ENCODE results near the gene JMJD8. TPM values are rescaled to one million over a fixed set of nuclear protein-coding genes. Genes with fewer than 3 reads are reported as not detected.

Gene JMJD8
- total RNA-seq, 4 donors from 2014 or later = 72.8 to 156 (median 124) TPM

- Histone ChIP-seq H3K27me3 (no peaks in the 10 kb centered on the region), H3K9me3 (no peaks in the 10 kb centered on the region), H3K4me3 (replicated peaks in 1 of 3) (peak overlapping the region in 1 of 3 donors; percentile 41), H3K4me1 (peaks cover 24 to 28% of the 10 kb centered on the region in 2 donors), H3K27ac (no peak overlapping the region), H3K36me3 (peaks cover 0 to 7% of the 10 kb centered on the region in 2 donors)
- no peak for DNase-seq
- no CpG with 5 or more reads among the region's 61 CpGs for WGBS, 2 donors
- TF ChIP-seq CTCF (IDR thresholded peaks at IDR 0.05) (no peak), POLR2A (IDR thresholded peaks at IDR 0.05) (no peak)
- intact Hi-C loops (cut with DNase I) = no loop called here
Measured at GRCh38 chr16:727291-727977, 43.3 kb upstream of the JMJD8 start.

GRCh38 chr16:726438-727290 lies 42.5 kb upstream of the JMJD8 start, which contains the start of the genes CCDC78 and HAGHL:
TSS of gene CCDC78 (minus strand) at chr16:726443. CDS start at chr16:726367, 76 bp downstream.
TSS of gene HAGHL (plus strand) at chr16:727106. CDS start at chr16:727510, 404 bp downstream.
- DNase-seq = peak; percentile 38 to 47
- 0 to 1% methylated on average over 6 to 13 of the region's 88 CpGs for WGBS, 2 donors
- Histone ChIP-seq H3K9me3 (no peaks in the 10 kb centered on the region), H3K4me3 (replicated peaks in 1 of 3) (peak within 1 kb of the TSS in 1 of 3 donors; percentile 41), H3K4me1 (peaks cover 26 to 32% of the 10 kb centered on the region in 2 donors), H3K27ac (no peak within 1 kb of the TSS), H3K27me3 (no peaks in the 10 kb centered on the region), H3K36me3 (no peaks in the 10 kb centered on the region)
- TF ChIP-seq CTCF (IDR thresholded peaks at IDR 0.05) = no peak
- intact Hi-C loops (cut with DNase I) = no loop called here

- DNase-seq = no peak
- H3K4me3 ChIP-seq (replicated peaks in 1 of 3) = no peak overlapping the region
- H3K9me3 ChIP-seq = no peaks in the 10 kb centered on the region
- no peak overlapping the region for H3K27ac ChIP-seq
- TF ChIP-seq CTCF (IDR thresholded peaks at IDR 0.05) (no peak), POLR2A (IDR thresholded peaks at IDR 0.05) (no peak)
- H3K27me3 ChIP-seq = no peaks in the 10 kb centered on the region
- peaks cover 29 to 36% of the 10 kb centered on the region in 2 donors for H3K4me1 ChIP-seq
- H3K36me3 ChIP-seq = no peaks in the 10 kb centered on the region
- intact Hi-C loops (cut with DNase I) = no loop called here
- 29% methylated on average over 9 of the region's 9 CpGs; no CpG with 5 or more reads in 1 of the 2 donors for WGBS, 2 donors
Measured at GRCh38 chr16:726188-726437, 42.0 kb upstream of the JMJD8 start.

DNA sequence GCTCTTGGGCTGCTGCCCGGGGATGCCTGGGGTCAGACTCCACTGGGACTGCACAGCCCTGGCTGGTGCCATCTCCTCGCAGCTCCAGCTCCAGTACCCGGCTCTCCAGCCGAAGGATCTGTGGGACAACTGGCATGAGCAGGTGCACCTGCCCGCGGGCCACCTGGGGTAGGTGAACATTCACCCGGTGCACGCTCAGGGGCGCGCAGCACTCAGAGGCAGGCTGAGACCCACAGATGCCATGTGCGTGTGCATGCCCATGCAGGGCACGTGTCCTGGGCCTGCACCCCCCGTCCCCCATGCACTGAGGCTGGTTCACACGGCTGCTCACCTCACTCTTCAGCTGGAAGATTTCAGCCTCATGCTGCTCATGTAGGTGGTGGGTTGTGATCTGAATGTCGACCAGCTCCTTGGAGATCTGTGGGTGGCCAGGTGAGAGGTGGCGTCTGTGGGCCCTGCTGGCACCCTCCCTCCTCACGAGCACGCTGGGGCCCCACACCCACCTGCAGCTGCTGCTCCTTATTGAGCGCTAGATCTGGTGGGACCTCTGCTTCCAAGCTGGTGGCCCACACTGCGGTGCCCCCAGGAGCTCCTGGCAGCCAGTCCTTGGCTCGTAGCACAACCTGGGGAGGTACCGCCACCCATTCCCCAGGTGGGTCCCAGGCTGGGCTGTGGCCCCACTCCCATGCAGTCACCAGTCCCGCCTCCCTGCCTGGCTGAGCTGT lies 41.5 kb upstream of the JMJD8 start:
- TF ChIP-seq POLR2A (IDR thresholded peaks at IDR 0.05) = no peak
- TF ChIP-seq CTCF (IDR thresholded peaks at IDR 0.05) = no peak
- H3K27ac ChIP-seq = no peak overlapping the region

More for the DNA sequence above, 41.5 kb upstream of the JMJD8 start:
- no peaks in the 10 kb centered on the region for H3K36me3 ChIP-seq
- DNase-seq = no peak
- intact Hi-C loops (cut with DNase I) = no loop called here
- H3K4me1 ChIP-seq = peaks cover 29 to 36% of the 10 kb centered on the region in 2 donors
- no peak overlapping the region for H3K4me3 ChIP-seq (replicated peaks in 1 of 3)
- WGBS, 2 donors = 54 to 63% methylated on average over 4 to 5 of the region's 23 CpGs
- no peaks in the 10 kb centered on the region for H3K27me3 ChIP-seq
- no peaks in the 10 kb centered on the region for H3K9me3 ChIP-seq

All from thyroid gland (tissue), 4 donors.